CD14-positive monocyte (primary cell): ENCODE results near the gene TFDP2. TPM values are rescaled to one million over a fixed set of nuclear protein-coding genes. Genes with fewer than 3 reads are reported as not detected.

ENCODE experiments used
- DNase-seq, 3 donors: peaks; one replicate each; pipeline ENCODE4 v3.0.0-alpha.2; 2011 to 2022
- H2AFZ ChIP-seq: 2 replicates; pipeline ENCODE4 v1.6.0; 2012; ENCODE audit warnings: mild to moderate bottlenecking, low read depth, low read length, inconsistent platforms; ENCODE audit not compliant: insufficient read depth, poor library complexity, severe bottlenecking
- H3K27ac ChIP-seq, 2 donors: 1 replicate in 1 of 2; 2 replicates in 1 of 2; pipeline ENCODE4 v1.5.1; 2012 to 2013; ENCODE audit warnings: low read length in 2 of 2, control low read depth in 1 of 2, inconsistent platforms in 1 of 2, low read depth in 1 of 2, mild to moderate bottlenecking in 1 of 2
- H3K27me3 ChIP-seq, 2 donors: one replicate each; pipeline versions ENCODE4 v1.6.0 to v1.6.1; 2011 to 2013; ENCODE audit warnings: low read length in 2 of 2; ENCODE audit not compliant: control insufficient read depth in 2 of 2, insufficient read depth in 2 of 2
- H3K36me3 ChIP-seq, 2 donors: replicated peaks in 1 of 2; 1 replicate in 1 of 2; 2 replicates in 1 of 2; pipeline versions ENCODE4 v1.5.1 to v1.6.1; 2012 to 2013; ENCODE audit warnings: low read length in 2 of 2, control low read depth in 1 of 2, inconsistent platforms in 1 of 2, mild to moderate bottlenecking in 1 of 2; ENCODE audit not compliant: insufficient read depth in 2 of 2, control insufficient read depth in 1 of 2
- H3K4me1 ChIP-seq, 2 donors: 1 replicate in 1 of 2; 2 replicates in 1 of 2; pipeline versions ENCODE4 v1.5.1 to v1.6.1; 2012 to 2013; ENCODE audit warnings: low read length in 2 of 2, control low read depth in 1 of 2, inconsistent platforms in 1 of 2, mild to moderate bottlenecking in 1 of 2, moderate library complexity in 1 of 2; ENCODE audit not compliant: insufficient read depth in 2 of 2, control insufficient read depth in 1 of 2
- H3K4me2 ChIP-seq: replicated peaks from 2 replicates; pipeline ENCODE3; 2012; ENCODE audit warnings: low read length, moderate library complexity, mild to moderate bottlenecking; ENCODE audit not compliant: poor library complexity, severe bottlenecking; ENCODE audit errors: extremely low read depth
- H3K4me3 ChIP-seq, 3 experiments: fragments of 200-600 bp in 1 of 3; sonication (generic) in 1 of 3; replicated peaks in 1 of 3; 1 replicate in 2 of 3; 2 replicates in 1 of 3; pipeline ENCODE4 v1.5.1; 2011 to 2013; ENCODE audit warnings: low read length in 3 of 3, mild to moderate bottlenecking in 3 of 3, control low read depth in 2 of 3, low read depth in 2 of 3, inconsistent platforms in 1 of 3, moderate library complexity in 1 of 3
- H3K79me2 ChIP-seq: 2 replicates; pipeline ENCODE4 v1.6.0; 2012; ENCODE audit warnings: mild to moderate bottlenecking, control low read depth, inconsistent platforms, low read length, moderate library complexity; ENCODE audit not compliant: insufficient read depth
- H3K9ac ChIP-seq: 2 replicates; pipeline ENCODE4 v1.6.0; 2017; ENCODE audit warnings: low read length, mild to moderate bottlenecking; ENCODE audit not compliant: insufficient read depth, poor library complexity, severe bottlenecking
- H3K9me3 ChIP-seq, 2 donors: replicated peaks in 1 of 2; 1 replicate in 1 of 2; 2 replicates in 1 of 2; pipeline versions ENCODE4 v1.5.1 to v1.6.1; 2012 to 2013; ENCODE audit warnings: low read length in 2 of 2, control low read depth in 1 of 2; ENCODE audit not compliant: control insufficient read depth in 1 of 2, insufficient read depth in 1 of 2
- H4K20me1 ChIP-seq: 2 replicates; pipeline ENCODE4 v1.6.0; 2012; ENCODE audit warnings: mild to moderate bottlenecking, low read length, control low read depth, moderate library complexity; ENCODE audit not compliant: insufficient read depth
- H3K27ac Mint-ChIP-seq, 7 donors: one replicate each; pipeline ENCODE4 v1.8.0; 2020; ENCODE audit warnings: mild to moderate bottlenecking in 7 of 7, mixed read lengths in 7 of 7, moderate library complexity in 6 of 7, inconsistent platforms in 2 of 7
- H3K27me3 Mint-ChIP-seq, 3 donors: one replicate each; pipeline ENCODE4 v1.8.0; 2021 to 2022; ENCODE audit warnings: low read depth in 3 of 3, mild to moderate bottlenecking in 3 of 3, mixed read lengths in 3 of 3, moderate library complexity in 3 of 3, inconsistent platforms in 1 of 3
- H3K36me3 Mint-ChIP-seq, 2 donors: one replicate each; pipeline ENCODE4 v1.8.0; 2020; ENCODE audit warnings: mixed read lengths in 2 of 2, inconsistent platforms in 1 of 2, mild to moderate bottlenecking in 1 of 2
- H3K4me1 Mint-ChIP-seq: one replicate; pipeline ENCODE4 v1.8.0; 2020; ENCODE audit warnings: mild to moderate bottlenecking, mixed read lengths
- H3K4me3 Mint-ChIP-seq, 2 donors: one replicate each; pipeline ENCODE4 v1.8.0; 2020; ENCODE audit warnings: mild to moderate bottlenecking in 2 of 2, mixed read lengths in 2 of 2, moderate library complexity in 1 of 2
- H3K9me3 Mint-ChIP-seq, 7 donors: one replicate each; pipeline ENCODE4 v1.8.0; 2020 to 2022; ENCODE audit warnings: mixed read lengths in 7 of 7, mild to moderate bottlenecking in 6 of 7, moderate library complexity in 6 of 7, inconsistent platforms in 2 of 7
- CTCF ChIP-seq: fragments of 200-600 bp; IDR thresholded peaks from one replicate; pipeline ENCODE4 v1.8.0; 2022; ENCODE audit warnings: antibody characterized with exemption, mild to moderate bottlenecking
- WGBS: methylation state at CpG from one replicate; pipeline ENCODE4 v1.1.5; 2013; ENCODE audit warnings: missing lambda C conversion rate; ENCODE audit not compliant: insufficient coverage; 5-methylcytosine and 5-hydroxymethylcytosine counted together
- intact Hi-C, 2 donors: fragments of 100-400 bp; cut with micrococcal nuclease; formaldehyde crosslinking; loops; one replicate each; pipeline versions ENCODE4 v1.15.0 to v1.15.1; 2023
- polyA plus RNA-seq, 3 donors: library from polyadenylated mRNA; depleted of rRNA in 1 of 3; unstranded in 2 of 3; stranded (reverse) in 1 of 3; fragments of 300-500 nt in 2 of 3; fragments of >200 nt in 1 of 3; fragmentation: Illumina TruSeq in 2 of 3; gene quantifications; 1 replicate in 2 of 3; 2 replicates in 1 of 3; pipeline ENCODE4 v1.2.3, GENCODE V29; 2012 to 2021

The TFDP2 gene
- polyA plus RNA-seq, 3 donors: 1.1 to 3.5 (median 1.7) TPM

GRCh38 chr3:142013993-142014392 is 135.4 kb downstream of the TFDP2 start:
- H3K27me3 ChIP-seq: no peaks in the 10 kb centered on the region
- H3K4me3 ChIP-seq: no peak overlapping the region
- no peaks in the 10 kb centered on the region for H3K36me3 ChIP-seq
- Mint-ChIP-seq H3K4me1 (no peaks in the 10 kb centered on the region), H3K36me3 (no peaks in the 10 kb centered on the region), H3K4me3 (no peak overlapping the region), H3K27ac (no peak overlapping the region), H3K27me3 (peaks cover 0 to 1% (median 0%) of the 10 kb centered on the region in 3 donors), H3K9me3 (peaks cover 0 to 3% (median 0%) of the 10 kb centered on the region in 7 donors)
- DNase-seq: no peak
- no CpG with 5 or more reads among the region's 2 CpGs for WGBS
- no peak overlapping the region for H3K27ac ChIP-seq
- no peak overlapping the region for H3K4me2 ChIP-seq
- intact Hi-C loops: no loop called here
- no peaks in the 10 kb centered on the region for H3K79me2 ChIP-seq
- TF ChIP-seq CTCF: no peak
- no peak overlapping the region for H2AFZ ChIP-seq
- no peaks in the 10 kb centered on the region for H4K20me1 ChIP-seq
- no peaks in the 10 kb centered on the region for H3K4me1 ChIP-seq
- no peaks in the 10 kb centered on the region for H3K9me3 ChIP-seq
- H3K9ac ChIP-seq: no peak overlapping the region

GRCh38 chr3:142013326-142013980 is 135.9 kb downstream of the TFDP2 start:
- H3K4me3 ChIP-seq: no peak overlapping the region
- Mint-ChIP-seq H3K4me3 (no peak overlapping the region), H3K27me3 (peaks cover 0 to under 1% (median 0%) of the 10 kb centered on the region in 3 donors), H3K4me1 (no peaks in the 10 kb centered on the region), H3K27ac (no peak overlapping the region), H3K9me3 (peaks cover 0 to 3% (median 0%) of the 10 kb centered on the region in 7 donors), H3K36me3 (no peaks in the 10 kb centered on the region)
- no peak for TF ChIP-seq CTCF
- H3K9me3 ChIP-seq: no peaks in the 10 kb centered on the region
- no peak for DNase-seq
- no peak overlapping the region for H3K27ac ChIP-seq
- H3K36me3 ChIP-seq: no peaks in the 10 kb centered on the region
- H3K9ac ChIP-seq: no peak overlapping the region
- intact Hi-C loops: no loop called here
- H3K79me2 ChIP-seq: no peaks in the 10 kb centered on the region
- no peak overlapping the region for H2AFZ ChIP-seq
- H4K20me1 ChIP-seq: no peaks in the 10 kb centered on the region
- no peaks in the 10 kb centered on the region for H3K27me3 ChIP-seq
- H3K4me2 ChIP-seq: no peak overlapping the region
- WGBS: 67% methylated on average over 1 of the region's 2 CpGs
- H3K4me1 ChIP-seq: no peaks in the 10 kb centered on the region
